Suprapubic skin (tissue), 4 donors: ENCODE results near the gene SLC22A13. TPM values are rescaled to one million over a fixed set of nuclear protein-coding genes. Genes with fewer than 3 reads are reported as not detected.

ENCODE experiments used
- DNase-seq, 2 donors: peaks; one replicate each; pipeline ENCODE4 v3.0.0-alpha.2; 2019; ENCODE audit warnings: low spot score in 2 of 2
- H3K27ac ChIP-seq: fragments of 200-600 bp; sonication (generic); one replicate; pipeline ENCODE4 v1.5.1; 2019
- H3K27me3 ChIP-seq: fragments of 200-600 bp; sonication (generic); one replicate; pipeline ENCODE4 v1.5.1; 2019
- H3K36me3 ChIP-seq: fragments of 200-600 bp; sonication (generic); one replicate; pipeline ENCODE4 v1.5.1; 2019
- H3K4me1 ChIP-seq: fragments of 200-600 bp; sonication (generic); one replicate; pipeline ENCODE4 v1.5.1; 2019
- H3K4me3 ChIP-seq: fragments of 200-600 bp; sonication (generic); one replicate; pipeline ENCODE4 v1.5.1; 2019; ENCODE audit warnings: mild to moderate bottlenecking
- H3K9me3 ChIP-seq: fragments of 200-600 bp; sonication (generic); one replicate; pipeline ENCODE4 v1.5.1; 2019
- CTCF ChIP-seq, 2 donors: fragments of 200-600 bp in 1 of 2; fragments of 450-650 bp in 1 of 2; sonication (generic) in 1 of 2; IDR thresholded peaks; one replicate each; pipeline ENCODE4 v1.5.1; 2016 to 2019; ENCODE audit warnings: antibody characterized with exemption in 2 of 2, mild to moderate bottlenecking in 1 of 2, moderate library complexity in 1 of 2
- EP300 ChIP-seq: sonication (generic); formaldehyde crosslinking; IDR thresholded peaks from one replicate; pipeline ENCODE4 v1.6.1; 2017; ENCODE audit warnings: antibody characterized with exemption
- POLR2A ChIP-seq, 2 donors: fragments of 450-650 bp; IDR thresholded peaks; one replicate each; pipeline ENCODE4 v1.6.1; 2017; ENCODE audit warnings: antibody characterized with exemption in 2 of 2, mild to moderate bottlenecking in 2 of 2, moderate library complexity in 2 of 2
- POLR2AphosphoS5 ChIP-seq, 3 donors: sonication (generic); formaldehyde crosslinking; IDR thresholded peaks; one replicate each; pipeline ENCODE4 v1.6.1; 2017; ENCODE audit warnings: antibody characterized with exemption in 3 of 3
- WGBS: methylation state at CpG from one replicate; pipeline ENCODE4 v1.1.5; 2018; 5-methylcytosine and 5-hydroxymethylcytosine counted together
- total RNA-seq, 4 donors: library from RNA; depleted of rRNA; stranded (reverse); fragments of >200 nt; gene quantifications; one replicate each; pipeline ENCODE4 v1.1.0, GENCODE V29; 2016

SLC22A13 gene
- total RNA-seq, 4 donors from 2014 or later = 0.21 to 1.3 TPM; not detected in 2

GRCh38 chr3:38245930-38246329 is 19.7 kb upstream of the SLC22A13 start:
- Histone ChIP-seq H3K4me1 (peaks cover 7% of the 10 kb centered on the region), H3K27ac (no peak overlapping the region), H3K27me3 (no peaks in the 10 kb centered on the region), H3K4me3 (no peak overlapping the region), H3K36me3 (peaks cover 48% of the 10 kb centered on the region), H3K9me3 (no peaks in the 10 kb centered on the region)
- WGBS = 98% methylated on average over 4 of the region's 4 CpGs
- DNase-seq = no peak
- no peak for TF ChIP-seq POLR2AphosphoS5 (IDR thresholded peaks at IDR 0.05)
- TF ChIP-seq POLR2A (IDR thresholded peaks at IDR 0.05) = no peak
- TF ChIP-seq CTCF (IDR thresholded peaks at IDR 0.05) = no peak
- TF ChIP-seq EP300 = no peak

- H3K36me3 ChIP-seq = peaks cover 63% of the 10 kb centered on the region
- no peak overlapping the region for H3K27ac ChIP-seq
- TF ChIP-seq POLR2A (IDR thresholded peaks at IDR 0.05) (no peak), EP300 (no peak), POLR2AphosphoS5 (IDR thresholded peaks at IDR 0.05) (no peak), CTCF (IDR thresholded peaks at IDR 0.05) (no peak)
- H3K4me1 ChIP-seq = peaks cover 7% of the 10 kb centered on the region
- no peak overlapping the region for H3K4me3 ChIP-seq
- H3K9me3 ChIP-seq = no peaks in the 10 kb centered on the region
- no peaks in the 10 kb centered on the region for H3K27me3 ChIP-seq
- DNase-seq = no peak
Measured at GRCh38 chr3:38247366-38248035, 18.1 kb upstream of the SLC22A13 start.

- 81% methylated on average over 2 of the region's 2 CpGs for WGBS
- peaks cover 81% of the 10 kb centered on the region for H3K36me3 ChIP-seq
- DNase-seq = no peak
- no peaks in the 10 kb centered on the region for H3K27me3 ChIP-seq
- H3K4me1 ChIP-seq = peaks cover 7% of the 10 kb centered on the region
- TF ChIP-seq POLR2AphosphoS5 (IDR thresholded peaks at IDR 0.05) = no peak
- TF ChIP-seq EP300 = no peak
- no peak for TF ChIP-seq CTCF (IDR thresholded peaks at IDR 0.05)
- TF ChIP-seq POLR2A (IDR thresholded peaks at IDR 0.05) = no peak
- no peaks in the 10 kb centered on the region for H3K9me3 ChIP-seq
- no peak overlapping the region for H3K4me3 ChIP-seq
- no peak overlapping the region for H3K27ac ChIP-seq
Measured at GRCh38 chr3:38250198-38250597, 15.4 kb upstream of the SLC22A13 start.

- WGBS = 91% methylated on average over 4 of the region's 4 CpGs
- peaks cover 7% of the 10 kb centered on the region for H3K4me1 ChIP-seq
- DNase-seq = no peak
- TF ChIP-seq POLR2A (IDR thresholded peaks at IDR 0.05) (no peak), POLR2AphosphoS5 (IDR thresholded peaks at IDR 0.05) (no peak), EP300 (no peak), CTCF (IDR thresholded peaks at IDR 0.05) (no peak)
- H3K27me3 ChIP-seq = no peaks in the 10 kb centered on the region
- no peak overlapping the region for H3K4me3 ChIP-seq
- peaks cover 78% of the 10 kb centered on the region for H3K36me3 ChIP-seq
- no peaks in the 10 kb centered on the region for H3K9me3 ChIP-seq
- H3K27ac ChIP-seq = no peak overlapping the region
Measured at GRCh38 chr3:38251197-38251596, 14.4 kb upstream of the SLC22A13 start.

- DNase-seq = no peak
- H3K36me3 ChIP-seq = peaks cover 56% of the 10 kb centered on the region
Measured at GRCh38 chr3:38253704-38254103, 11.9 kb upstream of the SLC22A13 start.

More at GRCh38 chr3:38253704-38254103, 11.9 kb upstream of the SLC22A13 start:
- H3K4me3 ChIP-seq = no peak overlapping the region
- 88% methylated on average over 4 of the region's 4 CpGs for WGBS
- no peaks in the 10 kb centered on the region for H3K27me3 ChIP-seq
- H3K27ac ChIP-seq = no peak overlapping the region
- no peak for TF ChIP-seq EP300
- no peak for TF ChIP-seq CTCF (IDR thresholded peaks at IDR 0.05)
- no peak for TF ChIP-seq POLR2A (IDR thresholded peaks at IDR 0.05)
- no peaks in the 10 kb centered on the region for H3K9me3 ChIP-seq
- no peaks in the 10 kb centered on the region for H3K4me1 ChIP-seq
